T-cell (primary cell): Measurements from ENCODE around the gene OR1J2. TPM values are rescaled to one million over a fixed set of nuclear protein-coding genes. Genes with fewer than 3 reads are reported as not detected.
"Not testable (repeated sequence)": the region's sequence is repeated elsewhere in the genome, so short reads cannot be mapped to it uniquely, and the experiment has no call there.

Experiments used
- ATAC-seq, 4 experiments: fragments of 200-7000 bp in 3 of 4; fragments of 150-1000 bp in 1 of 4; cut with Tn5 transposase; replicated peaks in 1 of 4; 1 replicate in 3 of 4; 2 replicates in 1 of 4; pipeline ENCODE4 v1.10.0; 2021; ENCODE audit warnings: moderate library complexity in 3 of 4, mild to moderate bottlenecking in 2 of 4, moderate number of reproducible peaks in 1 of 4
- CTCF ChIA-PET, 2 donors: fragments of 300-600 bp; sonication (Branson Sonifier 250); formaldehyde crosslinking; loops; one replicate each; lab custom pipeline; 2022; ENCODE audit warnings: antibody characterized with exemption in 2 of 2; lab: Charles Lee
- POLR2A ChIA-PET, 2 donors: fragments of 300-600 bp; sonication (Branson Sonifier 250); formaldehyde crosslinking; loops; one replicate each; lab custom pipeline; 2022; ENCODE audit warnings: antibody characterized with exemption in 2 of 2; lab: Charles Lee
- DNase-seq, 35 experiments: peaks; one replicate each; pipeline versions ENCODE4 v3.0.0 to v3.0.0-alpha.2; 2013 to 2023
- H3K27ac ChIP-seq: one replicate; pipeline ENCODE4 v1.5.1; 2013; ENCODE audit warnings: low read length
- H3K27me3 ChIP-seq, 2 experiments: replicated peaks in 1 of 2; 1 replicate in 1 of 2; 2 replicates in 1 of 2; pipeline versions ENCODE4 v1.6.1 to v1.7.0; 2013; ENCODE audit warnings: low read length in 1 of 2, mixed read lengths in 1 of 2; ENCODE audit not compliant: control insufficient read depth in 2 of 2, insufficient read depth in 2 of 2; ENCODE audit errors: extremely low read depth in 1 of 2
- H3K36me3 ChIP-seq, 2 donors: 1 replicate in 1 of 2; 2 replicates in 1 of 2; pipeline versions ENCODE4 v1.6.1 to v1.7.0; 2013; ENCODE audit warnings: low read length in 1 of 2; ENCODE audit not compliant: control insufficient read depth in 2 of 2, insufficient read depth in 1 of 2; ENCODE audit errors: extremely low read depth in 1 of 2
- H3K4me1 ChIP-seq, 2 experiments: 1 replicate in 1 of 2; 2 replicates in 1 of 2; pipeline versions ENCODE4 v1.6.1 to v1.7.0; 2013; ENCODE audit warnings: low read length in 2 of 2, mixed read lengths in 1 of 2; ENCODE audit not compliant: insufficient read depth in 2 of 2, control insufficient read depth in 1 of 2; ENCODE audit errors: extremely low read depth in 1 of 2
- H3K4me3 ChIP-seq, 2 donors: 1 replicate in 1 of 2; 2 replicates in 1 of 2; pipeline versions ENCODE4 v1.5.1 to v1.7.0; 2013; ENCODE audit warnings: mild to moderate bottlenecking in 2 of 2, low read length in 1 of 2, moderate library complexity in 1 of 2; ENCODE audit not compliant: control insufficient read depth in 1 of 2; ENCODE audit errors: extremely low read depth in 1 of 2
- H3K9me3 ChIP-seq: 2 replicates; pipeline ENCODE4 v1.7.0; 2013
- H3K27ac Mint-ChIP-seq, 2 donors: one replicate each; pipeline ENCODE4 v1.8.0; 2020 to 2021; ENCODE audit warnings: mild to moderate bottlenecking in 2 of 2, mixed read lengths in 2 of 2
- H3K27me3 Mint-ChIP-seq, 2 donors: one replicate each; pipeline ENCODE4 v1.8.0; 2021 to 2022; ENCODE audit warnings: mixed read lengths in 2 of 2
- H3K36me3 Mint-ChIP-seq: one replicate; pipeline ENCODE4 v1.8.0; 2021; ENCODE audit warnings: mixed read lengths
- H3K4me1 Mint-ChIP-seq, 3 donors: one replicate each; pipeline ENCODE4 v1.8.0; 2020 to 2022; ENCODE audit warnings: mixed read lengths in 3 of 3, mild to moderate bottlenecking in 1 of 3
- H3K4me3 Mint-ChIP-seq, 3 donors: one replicate each; pipeline ENCODE4 v1.8.0; 2020 to 2022; ENCODE audit warnings: mild to moderate bottlenecking in 3 of 3, mixed read lengths in 3 of 3, moderate library complexity in 3 of 3
- H3K9me3 Mint-ChIP-seq, 3 donors: one replicate each; pipeline ENCODE4 v1.8.0; 2020 to 2022; ENCODE audit warnings: mixed read lengths in 3 of 3
- WGBS: methylation state at CpG from one replicate; pipeline ENCODE4 v1.1.5; 2013; ENCODE audit warnings: missing lambda C conversion rate; ENCODE audit not compliant: insufficient coverage; 5-methylcytosine and 5-hydroxymethylcytosine counted together
- total RNA-seq, 35 experiments: library from RNA in 6 of 35; stranded (reverse) in 6 of 35; fragments of 120-200 nt in 1 of 35; gene quantifications; one replicate each; pipeline versions ENCODE4 v1.2.1 to v1.2.4 and lab custom pipeline; 2013 to 2026

Gene OR1J2
- total RNA-seq, 5 donors from 2014 or later (not counting 1 experiment from before 2014, with no cell fraction given): not detected

DNA sequence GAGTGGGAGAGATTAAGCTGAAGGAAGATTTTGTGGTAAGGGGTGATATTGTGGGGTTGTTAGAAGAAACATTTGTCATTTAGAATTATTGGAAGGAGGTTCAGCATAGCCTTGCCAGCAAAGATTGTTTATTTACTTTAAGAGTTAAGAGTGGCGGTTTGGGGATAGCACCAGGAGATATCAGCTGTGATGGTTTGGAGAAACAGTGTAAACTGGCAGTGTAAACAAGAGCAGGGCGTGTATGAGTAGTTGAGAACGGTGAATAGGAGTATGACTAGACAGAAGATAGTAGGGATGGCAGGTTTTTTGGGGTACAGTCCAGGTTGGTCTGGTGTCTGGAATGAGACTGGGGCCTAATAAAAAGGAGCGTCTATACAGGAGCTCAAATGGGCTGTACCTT lies 20.6 kb downstream of the OR1J2 start:
- H3K27me3 Mint-ChIP-seq: peaks cover 4 to 11% of the 10 kb centered on the region in 2 donors
- H3K27ac ChIP-seq, POLR2A ChIA-PET, H3K4me3 ChIP-seq, H3K4me1 ChIP-seq, CTCF ChIA-PET, H3K36me3 Mint-ChIP-seq, DNase-seq, H3K4me1 Mint-ChIP-seq, H3K4me3 Mint-ChIP-seq, H3K27ac Mint-ChIP-seq, H3K9me3 ChIP-seq, H3K36me3 ChIP-seq, ATAC-seq, H3K9me3 Mint-ChIP-seq: not testable (repeated sequence)
- peaks cover 0 to 12% of the 10 kb centered on the region in 2 experiments for H3K27me3 ChIP-seq
- 69% methylated on average over 3 of the region's 4 CpGs for WGBS

GRCh38 chr9:122536134-122536533 lies 25.5 kb downstream of the OR1J2 start:
- H3K27ac ChIP-seq: no peak overlapping the region
- ChIA-PET CTCF (no interaction called here), POLR2A (no interaction called here)
- no peak overlapping the region for H3K4me3 ChIP-seq
- no peaks in the 10 kb centered on the region for H3K36me3 ChIP-seq
- no peaks in the 10 kb centered on the region for H3K4me1 ChIP-seq
- no peak for DNase-seq
- peaks cover 0 to 3% of the 10 kb centered on the region in 2 donors for H3K27me3 Mint-ChIP-seq
- no peaks in the 10 kb centered on the region for H3K9me3 ChIP-seq
- H3K4me3 Mint-ChIP-seq: no peak overlapping the region
- H3K9me3 Mint-ChIP-seq: peaks cover 0 to 3% (median 3%) of the 10 kb centered on the region in 3 donors
- H3K27ac Mint-ChIP-seq: no peak overlapping the region
- peaks cover 0 to 5% of the 10 kb centered on the region in 2 experiments for H3K27me3 ChIP-seq
- H3K36me3 Mint-ChIP-seq: no peaks in the 10 kb centered on the region
- 100% methylated on average over 1 of the region's 1 CpG for WGBS
- no peaks in the 10 kb centered on the region for H3K4me1 Mint-ChIP-seq
- ATAC-seq: no peak

DNA sequence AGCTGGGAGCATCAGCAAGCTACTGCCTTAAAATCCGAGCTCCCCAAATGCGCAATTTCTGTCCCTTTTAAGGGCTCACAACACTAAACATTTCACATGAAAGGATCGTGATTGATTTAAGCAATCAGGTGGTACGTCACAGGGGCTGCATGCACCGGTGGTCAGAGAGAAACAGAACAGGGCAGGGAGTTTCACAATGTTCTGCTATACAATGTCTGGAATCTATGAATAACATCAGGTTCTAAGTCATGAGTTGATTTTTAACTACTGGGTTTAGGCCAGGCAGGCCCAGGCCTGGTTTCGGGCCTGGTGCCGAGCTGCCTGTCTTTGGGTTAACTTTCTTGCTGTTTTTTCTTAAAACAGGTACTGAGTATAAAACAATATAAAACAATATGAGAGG lies 26.5 kb downstream of the OR1J2 start:
- H3K9me3 Mint-ChIP-seq, ATAC-seq, H3K4me1 ChIP-seq, DNase-seq, H3K27ac ChIP-seq, H3K36me3 ChIP-seq, H3K4me3 Mint-ChIP-seq, H3K36me3 Mint-ChIP-seq, H3K27ac Mint-ChIP-seq, H3K4me3 ChIP-seq, H3K4me1 Mint-ChIP-seq, POLR2A ChIA-PET, H3K9me3 ChIP-seq, H3K27me3 ChIP-seq, CTCF ChIA-PET, H3K27me3 Mint-ChIP-seq: not testable (repeated sequence)
- 78% methylated on average over 4 of the region's 7 CpGs for WGBS

DNA sequence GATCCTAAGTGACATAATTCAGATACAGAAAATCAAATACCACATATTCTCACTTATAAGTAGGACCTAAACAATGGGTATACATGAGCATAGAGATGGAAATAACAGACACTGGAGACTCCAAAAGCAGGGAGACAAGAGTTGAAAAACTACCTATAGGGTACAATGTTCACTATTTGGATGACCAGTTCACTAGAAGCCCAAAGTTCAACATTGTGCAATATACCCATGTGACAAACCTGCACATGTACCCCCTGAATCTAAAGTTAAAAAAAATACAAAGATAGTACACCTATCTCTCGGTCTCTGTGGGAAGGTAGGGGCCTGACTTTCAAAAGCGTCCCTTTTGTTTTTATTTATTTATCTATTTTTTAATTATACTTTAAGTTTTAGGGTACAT lies 28.2 kb downstream of the OR1J2 start:
- DNase-seq (no peak), ATAC-seq (no peak)
- peaks cover 0 to 3% (median 3%) of the 10 kb centered on the region in 3 donors for H3K9me3 Mint-ChIP-seq
- Histone ChIP-seq H3K27me3 (peaks cover 3 to 4% of the 10 kb centered on the region in 2 experiments), H3K36me3 (no peaks in the 10 kb centered on the region), H3K27ac (no peak overlapping the region), H3K4me3 (no peak overlapping the region), H3K9me3 (no peaks in the 10 kb centered on the region), H3K4me1 (no peaks in the 10 kb centered on the region)
- H3K4me3 Mint-ChIP-seq: no peak overlapping the region
- ChIA-PET POLR2A (no interaction called here), CTCF (no interaction called here)
- H3K27me3 Mint-ChIP-seq: peaks cover 0 to 7% of the 10 kb centered on the region in 2 donors
- WGBS: no CpG with 5 or more reads among the region's 2 CpGs
- no peaks in the 10 kb centered on the region for H3K4me1 Mint-ChIP-seq
- H3K36me3 Mint-ChIP-seq: no peaks in the 10 kb centered on the region
- H3K27ac Mint-ChIP-seq: no peak overlapping the region

GRCh38 chr9:122546196-122546595 lies 35.6 kb downstream of the OR1J2 start:
- WGBS: no CpG with 5 or more reads among the region's 8 CpGs

GRCh38 chr9:122551371-122551770 lies 40.8 kb downstream of the OR1J2 start:
- H3K4me3 ChIP-seq: no peak overlapping the region
- H3K9me3 Mint-ChIP-seq: peaks cover 0 to 3% (median 0%) of the 10 kb centered on the region in 3 donors
- no peaks in the 10 kb centered on the region for H3K4me1 Mint-ChIP-seq
- ATAC-seq (no peak), DNase-seq (no peak)
- POLR2A ChIA-PET: no interaction called here
- CTCF ChIA-PET: no interaction called here
- no peak overlapping the region for H3K27ac ChIP-seq
- WGBS: 69% methylated on average over 2 of the region's 5 CpGs
- no peaks in the 10 kb centered on the region for H3K4me1 ChIP-seq
- no peak overlapping the region for H3K27ac Mint-ChIP-seq
- H3K4me3 Mint-ChIP-seq: no peak overlapping the region
- H3K27me3 Mint-ChIP-seq: peaks cover 20 to 31% of the 10 kb centered on the region in 2 donors
- no peaks in the 10 kb centered on the region for H3K9me3 ChIP-seq
- H3K36me3 ChIP-seq: no peaks in the 10 kb centered on the region
- H3K36me3 Mint-ChIP-seq: peaks cover 2% of the 10 kb centered on the region
- peaks cover 2 to 4% of the 10 kb centered on the region in 2 experiments for H3K27me3 ChIP-seq

More at GRCh38 chr9:122546196-122546595, 35.6 kb downstream of the OR1J2 start:
- no peaks in the 10 kb centered on the region for H3K4me1 Mint-ChIP-seq
- no peak overlapping the region for H3K4me3 Mint-ChIP-seq
- CTCF ChIA-PET: no interaction called here
- Histone ChIP-seq H3K4me1 (no peaks in the 10 kb centered on the region), H3K27ac (no peak overlapping the region), H3K27me3 (peaks cover 0 to 3% of the 10 kb centered on the region in 2 experiments), H3K9me3 (no peaks in the 10 kb centered on the region), H3K36me3 (no peaks in the 10 kb centered on the region), H3K4me3 (no peak overlapping the region)
- POLR2A ChIA-PET: no interaction called here
- DNase-seq: no peak
- peaks cover 0 to 3% (median 0%) of the 10 kb centered on the region in 3 donors for H3K9me3 Mint-ChIP-seq
- no peak for ATAC-seq
- peaks cover 2% of the 10 kb centered on the region for H3K36me3 Mint-ChIP-seq
- no peak overlapping the region for H3K27ac Mint-ChIP-seq
- peaks cover 9 to 25% of the 10 kb centered on the region in 2 donors for H3K27me3 Mint-ChIP-seq

- H3K27me3 Mint-ChIP-seq: peaks cover 17 to 26% of the 10 kb centered on the region in 2 donors
- no peaks in the 10 kb centered on the region for H3K4me1 Mint-ChIP-seq
- CTCF ChIA-PET: no interaction called here
- H3K36me3 ChIP-seq: no peaks in the 10 kb centered on the region
- peaks cover 2% of the 10 kb centered on the region for H3K36me3 Mint-ChIP-seq
- no peak within 1 kb of the TSS for H3K4me3 ChIP-seq
- H3K4me1 ChIP-seq: no peaks in the 10 kb centered on the region
- POLR2A ChIA-PET: no interaction called here
- no peak for DNase-seq
- H3K27ac Mint-ChIP-seq: no peak within 1 kb of the TSS
- H3K9me3 ChIP-seq: no peaks in the 10 kb centered on the region
- H3K4me3 Mint-ChIP-seq: no peak within 1 kb of the TSS
- H3K27ac ChIP-seq: no peak within 1 kb of the TSS
- 79% methylated on average over 2 of the region's 2 CpGs for WGBS
- ATAC-seq: no peak
- H3K27me3 ChIP-seq: peaks cover 2 to 4% of the 10 kb centered on the region in 2 experiments
- peaks cover 0 to 3% (median 0%) of the 10 kb centered on the region in 3 donors for H3K9me3 Mint-ChIP-seq
Measured at GRCh38 chr9:122552812-122553211, 42.2 kb downstream of the OR1J2 start, which contains the start of gene OR1N2. Gene OR1N2, plus strand, starts transcription at chr9:122553112. Its CDS starts 100 bp downstream, at chr9:122553212.
